Activated CD4-positive, alpha-beta memory T cell treated with anti-CD3 and anti-CD28 coated beads for 36 hours (primary cell): Measurements from ENCODE around the gene ITGAX. TPM values are rescaled to one million over a fixed set of nuclear protein-coding genes. Genes with fewer than 3 reads are reported as not detected.

ENCODE experiments used
- CTCF ChIA-PET: fragments of 350-600 bp; sonication (Branson Sonifier 250); formaldehyde crosslinking; loops from one replicate; lab custom pipeline; 2021; ENCODE audit warnings: antibody characterized with exemption, inconsistent platforms; lab: Charles Lee
- POLR2A ChIA-PET: fragments of 350-600 bp; sonication (Branson Sonifier 250); formaldehyde crosslinking; loops from one replicate; lab custom pipeline; 2021; ENCODE audit warnings: antibody characterized with exemption; lab: Charles Lee
- DNase-seq: peaks from one replicate; pipeline ENCODE4 v3.0.0-alpha.2; 2020
- H3K27ac Mint-ChIP-seq: one replicate; pipeline ENCODE4 v1.8.0; 2021; ENCODE audit warnings: mixed read lengths
- H3K27me3 Mint-ChIP-seq: one replicate; pipeline ENCODE4 v1.8.0; 2021; ENCODE audit warnings: mixed read lengths
- H3K36me3 Mint-ChIP-seq: one replicate; pipeline ENCODE4 v1.8.0; 2021; ENCODE audit warnings: mixed read lengths
- H3K4me1 Mint-ChIP-seq: one replicate; pipeline ENCODE4 v1.8.0; 2021; ENCODE audit warnings: low read depth, mixed read lengths
- H3K4me3 Mint-ChIP-seq: one replicate; pipeline ENCODE4 v1.8.0; 2021; ENCODE audit warnings: mild to moderate bottlenecking, mixed read lengths
- H3K9me3 Mint-ChIP-seq: one replicate; pipeline ENCODE4 v1.8.0; 2021; ENCODE audit warnings: mixed read lengths
- intact Hi-C: fragments of 100-400 bp; cut with micrococcal nuclease; formaldehyde crosslinking; loops from one replicate; pipeline ENCODE4 v1.15.1; 2023
- total RNA-seq, 2 experiments: library from RNA; stranded (reverse); gene quantifications; one replicate each; pipeline ENCODE4 v1.2.3, GENCODE V29; 2021

The ITGAX gene
- total RNA-seq, 2 experiments from 2014 or later: 30.3 to 32.9 TPM

DNA sequence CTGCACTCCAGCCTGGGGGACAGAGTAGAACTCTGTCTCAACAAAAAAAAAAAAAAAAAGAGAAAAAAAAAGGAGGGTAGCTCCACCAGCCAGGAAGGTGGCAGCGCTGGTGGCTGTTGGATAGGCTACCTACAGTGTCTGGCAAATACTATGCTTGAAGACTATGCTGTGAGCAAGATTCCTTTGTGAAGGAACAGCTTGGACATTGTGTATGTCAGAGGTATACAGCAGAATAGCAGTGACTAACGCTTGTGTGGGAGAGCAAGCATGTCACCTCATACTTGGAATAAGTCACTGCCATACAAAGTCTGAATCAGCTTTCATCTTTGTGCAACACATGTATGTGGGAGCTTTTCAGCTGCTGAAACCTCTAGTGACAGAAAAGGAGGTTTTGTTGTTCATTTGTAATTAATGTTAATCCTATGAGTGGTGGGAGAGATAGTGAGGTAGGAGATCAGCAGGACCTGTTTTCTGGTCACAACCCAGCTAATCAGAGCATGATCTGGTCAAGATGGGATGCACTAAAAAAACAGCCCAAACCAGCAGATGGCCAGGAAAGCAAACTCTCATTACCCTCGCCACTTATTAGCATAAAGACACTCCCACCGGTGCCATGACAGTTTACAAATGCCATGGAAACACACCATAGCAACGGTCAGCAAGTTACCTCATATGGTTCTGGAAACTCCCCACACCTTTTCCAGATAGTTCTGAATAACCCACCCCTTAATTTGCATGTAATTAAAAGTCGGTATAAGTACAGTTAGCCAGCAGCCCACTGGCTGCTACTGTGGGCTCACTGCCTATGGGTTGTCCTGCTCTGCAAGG, 31.4 kb downstream of the ITGAX start:
- H3K27me3 Mint-ChIP-seq: peaks cover 21% of the 10 kb centered on the region
- intact Hi-C loops: loop anchor here (1.0 to 10.0 kb wide), 5 partner anchors 32 to 186 kb away; partner anchors contain the start of gene ZNF843
- peak; percentile 49 for DNase-seq
- H3K4me1 Mint-ChIP-seq: peaks cover 22% of the 10 kb centered on the region
- peak overlapping the region; percentile 1 for H3K4me3 Mint-ChIP-seq
- peak overlapping the region; percentile 72 for H3K27ac Mint-ChIP-seq
- ChIA-PET POLR2A (interaction anchor here (1.0 to 2.1 kb wide), 3 partner anchors 73 to 206 kb away, joined by 4 to 6 read pairs (median 4); partner anchors contain the start of genes ARMC5 and FUS), CTCF (interaction anchor here (1.2 to 2.5 kb wide), 4 partner anchors 57 to 483 kb away, joined by 3 to 12 read pairs (median 4); partner anchors contain the start of gene ZNF843)
- no peaks in the 10 kb centered on the region for H3K9me3 Mint-ChIP-seq
- H3K36me3 Mint-ChIP-seq: no peaks in the 10 kb centered on the region

DNA sequence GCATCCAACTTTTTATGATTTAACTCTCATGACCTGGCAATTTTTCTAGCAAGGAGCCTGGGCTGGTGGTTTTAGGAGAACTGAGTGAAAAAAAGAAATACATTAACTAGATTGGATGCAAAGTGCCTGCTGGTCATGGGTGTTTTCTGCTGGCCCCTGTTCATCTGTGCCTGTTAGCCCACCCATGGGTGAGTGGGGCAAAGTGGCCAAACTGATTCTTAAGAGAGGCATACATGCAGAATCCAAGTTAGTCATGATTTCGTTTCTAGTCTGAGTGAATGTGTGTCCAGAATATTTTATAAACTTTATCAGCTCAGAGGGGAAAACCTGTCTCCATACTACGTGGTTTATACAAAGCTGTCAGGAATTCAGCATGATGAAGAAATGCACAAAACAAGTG, 33.6 kb downstream of the ITGAX start:
- peaks cover 22% of the 10 kb centered on the region for H3K4me1 Mint-ChIP-seq
- ChIA-PET CTCF (no interaction called here), POLR2A (no interaction called here)
- H3K4me3 Mint-ChIP-seq: no peak overlapping the region
- no peaks in the 10 kb centered on the region for H3K36me3 Mint-ChIP-seq
- DNase-seq: no peak
- intact Hi-C loops: loop anchor here (5.0 to 10.0 kb wide), 2 partner anchors 54 kb away; partner anchors contain the start of gene ZNF843
- H3K27ac Mint-ChIP-seq: no peak overlapping the region
- peaks cover 25% of the 10 kb centered on the region for H3K27me3 Mint-ChIP-seq
- H3K9me3 Mint-ChIP-seq: no peaks in the 10 kb centered on the region

DNA sequence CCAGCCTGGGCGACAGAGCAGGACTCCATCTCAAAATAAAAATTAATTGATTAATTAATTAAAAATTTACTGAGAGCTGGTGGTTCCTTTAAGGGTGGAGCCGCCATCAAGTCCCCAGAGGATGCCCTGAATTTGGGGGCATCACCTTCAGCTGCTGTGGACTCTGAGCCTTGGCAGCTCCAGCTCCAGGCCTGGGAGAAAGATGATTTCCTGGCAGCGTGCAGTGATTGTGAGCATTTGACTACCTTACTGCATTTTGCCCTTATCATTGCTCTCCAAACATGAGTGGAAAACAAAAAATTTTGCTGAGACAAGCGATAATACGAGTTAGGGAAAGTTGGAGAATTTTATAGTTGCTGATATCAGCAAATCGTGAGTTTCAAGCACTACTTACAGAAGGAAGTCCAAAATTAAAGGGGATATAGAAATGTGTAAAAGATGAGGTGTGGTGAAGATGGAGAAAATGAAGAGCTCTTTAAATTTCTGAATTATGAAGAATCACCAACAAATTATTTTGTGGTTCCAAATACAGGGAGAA, 35.6 kb downstream of the ITGAX start:
- Mint-ChIP-seq H3K36me3 (no peaks in the 10 kb centered on the region), H3K27ac (no peak overlapping the region), H3K27me3 (peaks cover 18% of the 10 kb centered on the region), H3K9me3 (no peaks in the 10 kb centered on the region), H3K4me1 (peaks cover 17% of the 10 kb centered on the region), H3K4me3 (no peak overlapping the region)
- intact Hi-C loops: no loop called here
- DNase-seq: no peak
- ChIA-PET CTCF (interaction anchor here (1.0 kb wide), 1 partner anchor 10 kb away, joined by 3 read pairs; no protein-coding TSS in a partner anchor), POLR2A (no interaction called here)

DNA sequence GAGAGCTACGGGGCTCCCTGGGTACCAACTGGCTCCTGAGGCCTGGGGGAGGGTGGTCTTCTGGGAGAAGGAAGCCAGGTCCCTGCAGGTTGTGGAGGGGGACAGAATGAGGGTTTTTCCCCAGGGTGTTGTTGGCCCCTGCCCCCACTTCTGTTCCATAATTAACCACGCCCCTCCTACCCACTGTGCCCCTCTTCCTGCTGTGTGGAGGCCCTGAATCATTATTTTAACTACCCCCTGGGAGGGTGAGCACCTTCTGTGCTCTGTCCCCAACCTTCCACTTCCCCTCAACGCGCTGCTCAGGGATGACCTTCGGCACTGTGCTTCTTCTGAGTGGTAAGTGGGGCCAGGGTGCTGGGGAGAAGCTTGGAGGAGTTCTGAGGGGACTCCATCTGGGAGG, 38.1 kb downstream of the ITGAX start, which contains the start of gene ITGAD:
TSS of gene ITGAD (plus strand) at position 280 of the 400 bp plus-strand sequence. CDS start at position 306, 26 bp downstream.
- peaks cover 10% of the 10 kb centered on the region for H3K27me3 Mint-ChIP-seq

DNA sequence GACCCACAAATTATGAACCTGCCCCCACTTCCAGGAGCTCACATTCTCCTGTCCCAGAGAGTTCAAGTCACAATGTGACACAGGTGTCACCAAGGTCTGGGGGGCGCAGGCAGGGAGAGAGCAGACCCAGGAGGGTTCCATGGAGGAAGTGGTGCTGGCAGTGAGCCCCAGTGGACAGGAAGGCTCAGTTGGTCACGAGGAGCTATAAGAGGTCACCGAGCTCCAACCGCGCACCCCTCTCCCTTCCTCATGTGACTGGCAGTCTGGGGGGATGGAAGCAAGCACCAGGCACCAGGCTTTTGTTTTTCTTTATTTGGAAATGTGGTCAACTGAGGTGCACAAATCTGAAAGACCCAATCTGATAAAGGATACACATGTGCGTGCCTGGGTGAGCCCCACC, 40.7 kb downstream of the ITGAX start:
- no peak overlapping the region for H3K27ac Mint-ChIP-seq
- H3K9me3 Mint-ChIP-seq: peaks cover 11% of the 10 kb centered on the region
- H3K4me3 Mint-ChIP-seq: no peak overlapping the region
- ChIA-PET CTCF (interaction anchor here (1.0 kb wide), 1 partner anchor 48 kb away, joined by 3 read pairs; no protein-coding TSS in a partner anchor), POLR2A (no interaction called here)
- H3K27me3 Mint-ChIP-seq: peaks cover 6% of the 10 kb centered on the region
- intact Hi-C loops: no loop called here
- peaks cover 4% of the 10 kb centered on the region for H3K4me1 Mint-ChIP-seq
- no peak for DNase-seq
- no peaks in the 10 kb centered on the region for H3K36me3 Mint-ChIP-seq

More for the DNA sequence above, 38.1 kb downstream of the ITGAX start, which contains the start of gene ITGAD:
- H3K4me3 Mint-ChIP-seq: no peak within 1 kb of the TSS
- ChIA-PET POLR2A (no interaction called here), CTCF (no interaction called here)
- H3K36me3 Mint-ChIP-seq: no peaks in the 10 kb centered on the region
- DNase-seq: no peak
- H3K4me1 Mint-ChIP-seq: no peaks in the 10 kb centered on the region
- no peak within 1 kb of the TSS for H3K27ac Mint-ChIP-seq
- H3K9me3 Mint-ChIP-seq: no peaks in the 10 kb centered on the region
- intact Hi-C loops: no loop called here

DNA sequence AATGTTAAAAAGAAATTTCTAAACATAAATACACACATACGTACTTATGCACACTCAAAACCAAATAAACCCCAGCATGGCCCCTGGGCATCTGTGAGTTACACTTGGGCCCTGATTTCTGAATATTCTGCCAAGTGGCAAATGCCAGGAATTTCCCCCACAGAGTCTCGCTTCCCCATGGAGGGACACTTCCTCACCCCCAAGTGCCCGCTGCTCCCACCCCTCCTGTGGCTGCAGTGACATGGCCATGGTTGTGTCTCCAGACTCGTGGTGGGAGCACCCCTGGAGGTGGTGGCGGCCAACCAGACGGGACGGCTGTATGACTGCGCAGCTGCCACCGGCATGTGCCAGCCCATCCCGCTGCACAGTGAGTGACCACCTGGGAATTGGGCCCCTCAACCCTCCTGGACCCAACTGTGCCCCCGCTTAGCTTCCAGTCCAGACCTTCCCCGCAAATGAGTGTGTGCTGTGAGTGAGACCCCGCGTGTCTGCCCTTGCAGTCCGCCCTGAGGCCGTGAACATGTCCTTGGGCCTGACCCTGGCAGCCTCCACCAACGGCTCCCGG, 42.2 kb downstream of the ITGAX start:
- no peak for DNase-seq
- no peak overlapping the region for H3K4me3 Mint-ChIP-seq
- intact Hi-C loops: no loop called here
- H3K4me1 Mint-ChIP-seq: peaks cover 4% of the 10 kb centered on the region
- H3K36me3 Mint-ChIP-seq: no peaks in the 10 kb centered on the region
- CTCF ChIA-PET: no interaction called here
- no peak overlapping the region for H3K27ac Mint-ChIP-seq
- POLR2A ChIA-PET: no interaction called here
- H3K9me3 Mint-ChIP-seq: peaks cover 11% of the 10 kb centered on the region
- H3K27me3 Mint-ChIP-seq: peaks cover 6% of the 10 kb centered on the region

DNA sequence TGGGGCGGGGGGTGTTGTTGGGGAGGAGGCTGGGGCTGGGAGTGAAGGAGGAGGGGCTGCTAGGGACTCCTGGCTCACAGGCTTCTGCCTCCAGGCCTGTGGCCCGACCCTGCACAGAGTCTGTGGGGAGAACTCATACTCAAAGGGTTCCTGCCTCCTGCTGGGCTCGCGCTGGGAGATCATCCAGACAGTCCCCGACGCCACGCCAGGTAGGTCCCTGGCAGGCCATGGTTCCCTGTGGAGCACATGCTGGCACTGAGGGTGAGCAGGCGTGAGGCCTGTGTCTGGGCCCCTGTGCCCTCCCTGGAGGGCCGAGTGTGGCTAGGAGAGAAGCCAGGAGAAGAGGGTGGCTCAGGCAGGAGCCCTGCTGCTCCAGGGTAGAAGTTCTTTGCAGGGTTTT, 42.7 kb downstream of the ITGAX start:
- POLR2A ChIA-PET: no interaction called here
- Mint-ChIP-seq H3K36me3 (no peaks in the 10 kb centered on the region), H3K4me3 (no peak overlapping the region), H3K9me3 (peaks cover 11% of the 10 kb centered on the region), H3K4me1 (peaks cover 7% of the 10 kb centered on the region), H3K27me3 (peaks cover 6% of the 10 kb centered on the region), H3K27ac (no peak overlapping the region)
- intact Hi-C loops: no loop called here
- DNase-seq: no peak
- CTCF ChIA-PET: interaction anchor here (0.7 kb wide), 1 partner anchor 10 kb away, joined by 3 read pairs; no protein-coding TSS in a partner anchor

DNA sequence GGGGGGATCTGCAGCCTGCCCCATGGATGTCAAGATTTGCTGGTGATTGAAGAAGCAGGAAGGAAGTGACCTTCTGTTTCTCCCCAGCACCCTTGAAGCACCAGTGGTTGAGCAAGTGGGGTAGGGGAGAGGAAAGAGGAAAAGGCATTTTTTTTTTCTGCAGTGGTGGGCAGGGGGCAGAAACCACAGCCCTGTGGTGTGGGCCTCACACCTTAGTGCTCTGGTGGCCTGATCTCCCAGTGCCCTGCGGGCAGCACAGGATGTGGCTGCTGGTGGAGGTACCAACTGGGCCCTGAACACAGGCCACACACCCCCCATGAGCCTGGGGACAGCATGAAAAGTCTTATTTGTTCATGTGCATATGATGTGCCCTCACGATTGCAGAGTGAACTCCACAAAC, 45.2 kb downstream of the ITGAX start:
- Mint-ChIP-seq H3K4me3 (no peak overlapping the region), H3K27me3 (no peaks in the 10 kb centered on the region), H3K36me3 (no peaks in the 10 kb centered on the region), H3K9me3 (peaks cover 11% of the 10 kb centered on the region), H3K4me1 (peaks cover 7% of the 10 kb centered on the region), H3K27ac (no peak overlapping the region)
- POLR2A ChIA-PET: no interaction called here
- no peak for DNase-seq
- CTCF ChIA-PET: interaction anchor here (1.3 kb wide), 1 partner anchor 17 kb away, joined by 4 read pairs; no protein-coding TSS in a partner anchor
- intact Hi-C loops: no loop called here

DNA sequence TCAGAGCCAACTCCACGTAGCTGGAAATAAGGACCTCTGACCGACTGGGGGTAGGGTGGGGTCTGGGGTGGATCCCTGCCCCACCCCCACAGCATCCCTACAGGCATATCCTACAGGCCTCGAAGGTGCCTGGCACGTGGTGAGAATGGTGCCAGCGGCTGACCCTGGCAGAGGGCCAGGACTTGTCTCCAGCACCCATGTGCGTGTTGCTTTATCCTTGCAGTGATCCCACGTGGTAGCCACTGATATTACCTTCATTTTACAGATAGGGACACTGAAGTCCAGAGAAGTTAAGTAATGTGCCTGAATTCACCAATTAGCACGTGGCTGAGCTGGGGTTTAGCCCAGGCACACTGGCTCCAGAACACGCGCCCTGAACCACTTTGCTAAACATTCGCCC, 46.5 kb downstream of the ITGAX start:
- Mint-ChIP-seq H3K9me3 (peaks cover 11% of the 10 kb centered on the region), H3K27ac (no peak overlapping the region), H3K27me3 (no peaks in the 10 kb centered on the region), H3K4me3 (no peak overlapping the region), H3K36me3 (no peaks in the 10 kb centered on the region), H3K4me1 (peaks cover 7% of the 10 kb centered on the region)
- ChIA-PET CTCF (interaction anchor here (1.3 kb wide), 1 partner anchor 19 kb away, joined by 4 read pairs; no protein-coding TSS in a partner anchor), POLR2A (no interaction called here)
- intact Hi-C loops: no loop called here
- DNase-seq: no peak

DNA sequence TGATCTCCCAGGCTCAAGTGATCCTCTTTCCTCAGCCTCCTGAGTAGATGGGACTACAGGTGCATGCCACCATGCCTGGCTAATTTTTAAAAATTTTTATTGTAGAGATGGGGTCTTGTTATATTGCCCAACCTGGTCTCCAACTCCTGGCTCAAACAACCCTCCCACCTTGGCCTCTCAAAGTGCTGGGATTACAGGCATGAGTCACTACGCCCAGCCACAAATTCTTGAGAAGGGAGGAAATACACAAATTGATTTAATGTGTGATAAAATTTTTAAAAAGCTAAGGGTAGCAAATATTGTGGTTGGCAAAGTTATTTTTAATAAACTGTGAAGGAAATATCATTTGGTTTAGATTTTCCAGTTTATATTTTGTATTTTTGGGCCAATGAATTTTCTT, 47.7 kb downstream of the ITGAX start:
- Mint-ChIP-seq H3K4me1 (peaks cover 7% of the 10 kb centered on the region), H3K27me3 (no peaks in the 10 kb centered on the region), H3K4me3 (no peak overlapping the region), H3K9me3 (peaks cover 11% of the 10 kb centered on the region), H3K36me3 (no peaks in the 10 kb centered on the region), H3K27ac (no peak overlapping the region)
- DNase-seq: no peak
- ChIA-PET CTCF (interaction anchor here (0.7 to 1.3 kb wide), 2 partner anchors 20 to 35 kb away, joined by 3 to 4 read pairs; no protein-coding TSS in a partner anchor), POLR2A (no interaction called here)
- intact Hi-C loops: no loop called here

DNA sequence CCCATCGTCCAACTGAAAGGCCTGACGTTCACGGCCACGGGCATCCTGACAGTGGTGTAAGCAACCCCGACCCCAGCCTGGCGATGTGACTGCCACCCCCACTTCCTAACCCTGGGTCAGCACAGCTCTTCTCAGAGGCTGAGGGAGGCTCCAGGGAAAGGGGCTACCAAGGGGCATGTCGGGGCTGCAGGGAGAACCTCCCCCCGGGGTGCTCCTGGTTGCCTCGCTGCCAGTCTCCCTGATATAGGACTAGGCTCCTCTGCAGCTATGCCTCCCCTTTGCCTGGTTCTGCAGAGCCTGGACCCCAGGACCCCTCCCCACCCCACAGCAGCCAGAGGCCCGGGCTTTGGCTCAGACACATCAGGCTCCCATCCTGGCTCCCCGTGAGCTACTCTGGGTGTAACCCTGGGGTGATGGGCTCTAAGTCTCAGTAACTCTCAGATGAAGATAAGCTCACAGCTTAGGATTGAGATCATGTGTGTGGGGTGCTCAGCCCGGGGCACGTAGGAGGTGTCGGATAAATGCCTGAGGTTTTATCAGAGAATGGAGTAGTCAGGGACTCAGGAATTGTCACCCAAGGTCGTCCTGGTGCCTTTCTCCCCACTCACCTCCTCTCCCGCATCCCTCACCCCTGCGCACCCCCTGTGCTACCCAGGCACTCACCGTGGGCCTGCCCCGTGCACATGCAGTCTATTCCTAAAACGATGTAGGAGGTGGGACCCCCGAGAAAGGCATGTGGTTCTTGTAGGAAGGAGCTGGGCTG, 48.8 kb downstream of the ITGAX start:
- no peak for DNase-seq
- Mint-ChIP-seq H3K27ac (no peak overlapping the region), H3K36me3 (no peaks in the 10 kb centered on the region), H3K4me3 (no peak overlapping the region), H3K9me3 (peaks cover 11% of the 10 kb centered on the region), H3K27me3 (peaks cover 2% of the 10 kb centered on the region), H3K4me1 (peaks cover 7% of the 10 kb centered on the region)
- POLR2A ChIA-PET: no interaction called here
- intact Hi-C loops: no loop called here
- CTCF ChIA-PET: no interaction called here
